NCI-H748 (cell line): Measurements from ENCODE around the gene PSME2.

ENCODE experiments used
- DNase-seq: peaks from one replicate; lab custom pipeline; 2025; ENCODE audit not compliant: unreplicated experiment; lab: John Stamatoyannopoulos, UW

PSME2 gene

DNA sequence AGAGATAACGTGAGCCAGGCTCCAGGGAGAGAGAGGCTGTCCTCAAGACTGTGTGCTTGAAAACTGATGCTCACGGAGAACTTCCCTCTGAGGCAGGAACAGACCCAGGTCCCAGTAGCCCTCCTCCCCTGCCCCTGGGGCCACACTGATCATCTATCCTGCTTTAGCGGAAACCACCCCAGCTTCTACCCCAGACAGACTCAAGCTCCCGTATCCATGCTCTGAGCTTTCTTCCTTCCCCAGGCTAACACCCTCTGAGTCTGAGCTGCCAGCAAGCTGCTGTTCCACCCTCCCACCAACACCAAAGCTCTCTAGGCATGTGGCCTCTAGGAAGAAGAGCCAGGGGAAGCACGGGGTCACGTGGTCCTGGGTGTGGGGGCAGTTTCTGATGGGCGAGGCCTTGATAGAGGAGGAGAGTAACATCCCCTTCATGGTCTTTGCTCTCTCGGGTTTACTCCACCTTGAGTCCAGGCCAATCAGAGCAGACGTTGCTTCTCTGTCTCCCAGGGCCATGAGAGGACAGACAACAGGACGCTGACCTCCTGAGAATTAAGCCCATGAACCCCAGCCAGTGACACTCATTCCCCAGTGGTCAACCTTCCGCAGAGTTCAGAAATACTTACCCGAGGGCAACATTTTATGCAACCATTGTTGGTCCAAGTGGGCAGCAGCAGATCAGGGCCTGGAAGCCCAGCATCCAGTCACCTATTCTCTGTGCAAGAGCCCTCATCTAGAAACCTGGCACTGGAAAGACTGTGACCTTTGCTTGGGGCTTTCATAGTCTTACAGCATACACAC, 50.9 kb downstream of the PSME2 start:
- peak; percentile 15 for DNase-seq

DNA sequence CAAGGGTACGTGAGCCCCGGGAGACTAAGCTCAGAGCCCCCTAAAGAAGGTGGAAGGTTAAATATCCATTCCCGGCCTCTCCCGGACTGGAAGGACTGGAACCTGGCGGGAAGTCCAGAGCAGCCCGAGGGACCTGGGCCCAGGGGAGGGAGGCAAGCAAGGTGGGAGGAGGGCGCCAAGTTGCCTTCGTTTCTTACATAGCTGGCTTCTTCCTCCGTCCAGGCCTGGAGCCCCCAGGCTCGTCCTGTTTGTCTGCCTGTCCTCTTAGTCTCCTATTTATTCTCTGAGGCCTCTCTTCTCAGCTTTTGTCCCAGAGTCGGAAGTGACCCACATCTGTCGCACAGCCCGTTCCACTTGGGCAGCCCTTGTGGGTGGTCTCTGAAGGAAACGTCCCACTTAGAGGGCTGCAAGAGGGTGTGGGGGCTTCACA, 51.6 kb downstream of the PSME2 start:
- DNase-seq, result no peak

DNA sequence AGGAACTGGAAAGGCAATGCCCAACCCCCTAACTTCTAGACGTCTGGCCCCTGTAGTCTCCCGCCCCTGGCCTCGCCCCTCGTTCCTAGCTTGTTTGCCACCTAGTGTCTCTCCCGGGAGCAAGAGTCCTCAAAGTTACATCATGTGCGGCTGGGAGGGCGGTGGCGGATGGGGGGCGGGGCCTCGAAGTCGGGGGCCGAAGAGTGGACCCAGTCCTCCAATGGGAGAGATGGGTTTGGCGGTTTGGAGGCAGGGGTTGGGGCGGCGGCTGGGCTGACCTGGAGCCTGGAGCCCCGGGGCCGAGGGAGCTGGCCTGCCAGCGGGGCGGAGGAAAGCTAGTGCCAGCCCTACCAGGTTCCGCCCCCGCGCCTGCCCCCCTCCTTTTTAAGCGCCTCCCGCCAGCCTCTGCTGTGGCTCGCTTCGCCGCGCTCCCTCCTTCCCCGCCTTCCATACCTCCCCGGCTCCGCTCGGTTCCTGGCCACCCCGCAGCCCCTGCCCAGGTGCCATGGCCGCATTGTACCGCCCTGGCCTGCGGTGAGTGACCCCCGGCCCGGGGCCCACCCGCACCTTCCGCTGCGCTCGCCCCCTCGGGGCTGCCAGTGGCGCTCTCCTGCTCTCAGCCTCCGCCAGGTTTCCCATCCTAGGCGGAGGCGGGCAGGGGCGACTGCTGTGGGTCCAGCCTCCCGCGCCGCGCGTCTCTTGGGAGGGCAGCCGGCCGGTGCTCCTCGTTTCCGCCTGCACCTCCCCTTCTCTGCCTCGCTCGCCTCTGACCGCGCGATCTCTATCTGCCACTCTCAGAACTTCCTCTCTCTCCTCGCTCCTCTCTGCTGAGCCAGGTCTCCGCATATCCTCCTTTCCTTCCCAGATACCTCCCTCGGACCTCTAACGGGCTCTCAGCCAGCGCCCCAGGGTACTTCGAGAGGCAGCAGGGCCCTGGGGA, 52.2 kb downstream of the PSME2 start, which contains the start of gene PCK2:
Gene PCK2, plus strand, starts transcription at position 411 of the 940 bp plus-strand sequence. Its CDS starts 95 bp downstream, at position 506.
- DNase-seq, result peak; percentile 95
